GM13977 (cell line): ENCODE measurements around the gene SRRM3.
"Not testable (repeated sequence)": the region's sequence is repeated elsewhere in the genome, so short reads cannot be mapped to it uniquely, and the experiment has no call there.

Experiments used
- DNase-seq: peaks from one replicate; pipeline ENCODE4 v3.0.0; 2012; ENCODE audit warnings: low spot score
- CTCF ChIP-seq: IDR thresholded peaks from 2 replicates; pipeline ENCODE4 v1.5.1; 2012; ENCODE audit warnings: mild to moderate bottlenecking, control low read depth; ENCODE audit not compliant: insufficient read depth; ENCODE audit errors: extremely low read depth, missing control alignments
- in situ Hi-C: fragments of 300-500 bp; cut with MboI; formaldehyde crosslinking; loops from one replicate; pipeline ENCODE4 v1.12.0; 2022; ENCODE audit warnings: low sequenced_read_pairs, low pct_unique_long_range_greater_than_20kb, mixed read lengths, inconsistent platforms; ENCODE audit not compliant: unreplicated experiment

SRRM3 gene

GRCh38 chr7:76241141-76241540 lies 39.4 kb downstream of the SRRM3 start:
- in situ Hi-C loops = no loop called here
- DNase-seq = no peak
- TF ChIP-seq CTCF = no peak

- in situ Hi-C loops, DNase-seq: not testable (repeated sequence)
These were observed 40.9 kb downstream of the SRRM3 start for GRCh38 chr7:76242517-76243063.

- no peak for TF ChIP-seq CTCF
- in situ Hi-C loops = no loop called here
- no peak for DNase-seq
These were observed 43.2 kb downstream of the SRRM3 start for GRCh38 chr7:76244781-76245391.

- no peak for TF ChIP-seq CTCF
- no peak for DNase-seq
- in situ Hi-C loops = no loop called here
These were observed 45.2 kb downstream of the SRRM3 start for GRCh38 chr7:76246804-76247389.

GRCh38 chr7:76247938-76248337 lies 46.2 kb downstream of the SRRM3 start:
- TF ChIP-seq CTCF = no peak
- DNase-seq = no peak
- in situ Hi-C loops = no loop called here

GRCh38 chr7:76252021-76252420 lies 50.3 kb downstream of the SRRM3 start:
- in situ Hi-C loops = no loop called here
- DNase-seq = no peak
- no peak for TF ChIP-seq CTCF

GRCh38 chr7:76254781-76255180 lies 53.1 kb downstream of the SRRM3 start:
- no peak for DNase-seq
- no peak for TF ChIP-seq CTCF
- in situ Hi-C loops = no loop called here
